Parathyroid adenoma (tissue), 2 donors: ENCODE results near the gene TUBA4A.
"Not testable (repeated sequence)": the region's sequence is repeated elsewhere in the genome, so short reads cannot be mapped to it uniquely, and the experiment has no call there.

Experiments used
- H2AFZ ChIP-seq: fragments of 300-600 bp; sonication (generic); one replicate; pipeline ENCODE4 v1.7.0; 2017; ENCODE audit warnings: antibody characterized with exemption, mild to moderate bottlenecking
- H3K27ac ChIP-seq: fragments of 300-600 bp; sonication (generic); one replicate; pipeline ENCODE4 v1.7.0; 2017
- H3K27me3 ChIP-seq: fragments of 300-600 bp; sonication (generic); one replicate; pipeline ENCODE4 v1.7.0; 2017; ENCODE audit warnings: low read length; ENCODE audit not compliant: control insufficient read depth, insufficient read depth
- H3K36me3 ChIP-seq: fragments of 300-600 bp; sonication (generic); one replicate; pipeline ENCODE4 v1.7.0; 2017; ENCODE audit warnings: low read length; ENCODE audit not compliant: control insufficient read depth, insufficient read depth
- H3K4me1 ChIP-seq: fragments of 300-600 bp; sonication (generic); one replicate; pipeline ENCODE4 v1.7.0; 2017; ENCODE audit warnings: control low read depth
- H3K4me2 ChIP-seq: fragments of 300-600 bp; sonication (generic); one replicate; pipeline ENCODE4 v1.7.0; 2017; ENCODE audit warnings: low read length
- H3K4me3 ChIP-seq: fragments of 300-600 bp; sonication (generic); one replicate; pipeline ENCODE4 v1.7.0; 2017; ENCODE audit warnings: low read depth, low read length
- H3K79me2 ChIP-seq: fragments of 300-600 bp; sonication (generic); one replicate; pipeline ENCODE4 v1.7.0; 2017; ENCODE audit warnings: control low read depth
- H3K9ac ChIP-seq: fragments of 300-600 bp; sonication (generic); one replicate; pipeline ENCODE4 v1.7.0; 2017; ENCODE audit warnings: mild to moderate bottlenecking
- H3K9me3 ChIP-seq: fragments of 300-600 bp; sonication (generic); one replicate; pipeline ENCODE4 v1.7.0; 2017; ENCODE audit warnings: low read length; ENCODE audit not compliant: control insufficient read depth
- CTCF ChIP-seq: fragments of 300-600 bp; sonication (generic); IDR thresholded peaks from one replicate; pipeline ENCODE4 v1.7.0; 2017; ENCODE audit warnings: antibody characterized with exemption, mild to moderate bottlenecking
- donor health status: primary hyperparathyroidism.

Gene TUBA4A

GRCh38 chr2:219287580-219288265 is 34.0 kb upstream of the TUBA4A start:
- Histone ChIP-seq H3K79me2 (no peaks in the 10 kb centered on the region), H3K4me1 (no peaks in the 10 kb centered on the region), H3K27ac (no peak overlapping the region), H3K4me3 (no peak overlapping the region), H3K9ac (no peak overlapping the region), H3K27me3 (no peaks in the 10 kb centered on the region), H3K4me2 (no peak overlapping the region), H2AFZ (no peak overlapping the region), H3K9me3 (no peaks in the 10 kb centered on the region), H3K36me3 (no peaks in the 10 kb centered on the region)
- no peak for TF ChIP-seq CTCF

GRCh38 chr2:219287116-219287440 is 33.4 kb upstream of the TUBA4A start:
- not testable (repeated sequence) for H3K27ac ChIP-seq, H3K9ac ChIP-seq, H3K4me3 ChIP-seq, H3K27me3 ChIP-seq, H3K4me2 ChIP-seq, H2AFZ ChIP-seq, H3K36me3 ChIP-seq, H3K4me1 ChIP-seq, H3K79me2 ChIP-seq, H3K9me3 ChIP-seq

- Histone ChIP-seq H3K36me3 (no peaks in the 10 kb centered on the region), H3K27ac (no peak overlapping the region), H2AFZ (no peak overlapping the region), H3K4me3 (no peak overlapping the region), H3K79me2 (no peaks in the 10 kb centered on the region), H3K9ac (no peak overlapping the region), H3K27me3 (no peaks in the 10 kb centered on the region), H3K4me2 (no peak overlapping the region), H3K4me1 (peaks cover under 1% of the 10 kb centered on the region), H3K9me3 (no peaks in the 10 kb centered on the region)
- TF ChIP-seq CTCF: no peak
Measured at GRCh38 chr2:219286436-219287115, 32.9 kb upstream of the TUBA4A start.

- no peaks in the 10 kb centered on the region for H3K79me2 ChIP-seq
- H3K4me3 ChIP-seq: no peak overlapping the region
- no peak for TF ChIP-seq CTCF
- H3K9me3 ChIP-seq: no peaks in the 10 kb centered on the region
- H3K4me2 ChIP-seq: no peak overlapping the region
- H3K9ac ChIP-seq: no peak overlapping the region
- H3K4me1 ChIP-seq: peaks cover 2% of the 10 kb centered on the region
- H3K36me3 ChIP-seq: no peaks in the 10 kb centered on the region
- no peak overlapping the region for H2AFZ ChIP-seq
- H3K27ac ChIP-seq: no peak overlapping the region
- no peaks in the 10 kb centered on the region for H3K27me3 ChIP-seq
Measured at GRCh38 chr2:219285894-219286425, 32.2 kb upstream of the TUBA4A start.

GRCh38 chr2:219285373-219285735 is 31.6 kb upstream of the TUBA4A start:
- Histone ChIP-seq H2AFZ (no peak overlapping the region), H3K79me2 (no peaks in the 10 kb centered on the region), H3K9ac (no peak overlapping the region), H3K27ac (no peak overlapping the region), H3K4me3 (no peak overlapping the region), H3K27me3 (no peaks in the 10 kb centered on the region), H3K36me3 (no peaks in the 10 kb centered on the region), H3K9me3 (no peaks in the 10 kb centered on the region), H3K4me1 (peaks cover 2% of the 10 kb centered on the region), H3K4me2 (no peak overlapping the region)
- no peak for TF ChIP-seq CTCF
